K562 (cell line): ENCODE results near the gene SCRN1. TPM values are rescaled to one million over a fixed set of nuclear protein-coding genes. Genes with fewer than 3 reads are reported as not detected.
A peak's percentile ranks its signal among the peaks of the same experiment; 100 is the strongest.

Experiments used
- ATAC-seq: fragments of 200-7000 bp; cut with Tn5 transposase; 3 replicates; pipeline ENCODE4 v1.9.1; 2020; ENCODE audit warnings: moderate library complexity
- BruUV-seq: library from RNA; stranded (reverse); fragments of 400-500 nt; replicated peaks from 2 replicates; lab custom pipeline; 2021; lab: Mats Ljungman, UMichigan
- CTCF ChIA-PET: fragments of 300-600 bp; formaldehyde crosslinking; extraction: SDS; loops from one replicate; lab custom pipeline; 2021; ENCODE audit warnings: low intra/inter-chr PET ratio; lab: Yijun Ruan, JAX
- POLR2A ChIA-PET: fragments of 300-600, 350-650 bp; sonication (Branson Sonifier 250); formaldehyde crosslinking; extraction: SDS; loops from one replicate; lab custom pipeline; 2021; ENCODE audit warnings: antibody characterized with exemption, inconsistent platforms; lab: Yijun Ruan, JAX
- DNase-seq, 4 experiments: peaks; one replicate each; pipeline versions ENCODE4 v3.0.0 to v3.0.0-alpha.2; 2011 to 2018; ENCODE audit warnings: low spot score in 3 of 4, mixed read lengths in 3 of 4; ENCODE audit errors: extremely low read depth in 1 of 4
- FAIRE-seq: peaks from 2 replicates; lab custom pipeline; 2011; peaks lifted over from hg19 to GRCh38; lab: Jason Lieb, UNC
- H2AFZ ChIP-seq: 2 replicates; pipeline ENCODE4 v1.6.0; 2011; ENCODE audit warnings: low read depth, low read length, control low read depth, inconsistent platforms
- H3K27ac ChIP-seq: fragments of 200-600 bp; 3 replicates; pipeline ENCODE4 v1.8.0; 2011; ENCODE audit warnings: low read depth, mild to moderate bottlenecking, control low read depth, inconsistent platforms, low read length, moderate library complexity, mixed read lengths; ENCODE audit errors: extremely low read depth
- H3K27me3 ChIP-seq, 2 experiments: fragments of 300-600 bp in 1 of 2; 2 replicates in 1 of 2; 3 replicates in 1 of 2; pipeline versions ENCODE4 v1.6.0 to v1.8.0; 2011; ENCODE audit warnings: inconsistent platforms in 2 of 2, low read length in 2 of 2, mild to moderate bottlenecking in 1 of 2, mixed read lengths in 1 of 2, moderate library complexity in 1 of 2; ENCODE audit not compliant: control insufficient read depth in 2 of 2, insufficient read depth in 2 of 2
- H3K36me3 ChIP-seq: fragments of 300-600 bp; 3 replicates; pipeline ENCODE4 v1.8.0; 2011; ENCODE audit warnings: mild to moderate bottlenecking, low read length, inconsistent platforms; ENCODE audit not compliant: control insufficient read depth, insufficient read depth
- H3K4me1 ChIP-seq, 2 experiments: fragments of 200-600 bp in 1 of 2; replicated peaks in 1 of 2; 2 replicates in 1 of 2; 3 replicates in 1 of 2; pipeline versions ENCODE4 v1.5.1 to v1.8.0; 2011; ENCODE audit warnings: inconsistent platforms in 2 of 2, low read length in 2 of 2, mild to moderate bottlenecking in 1 of 2, mixed read lengths in 1 of 2, moderate library complexity in 1 of 2; ENCODE audit not compliant: control insufficient read depth in 2 of 2, insufficient read depth in 2 of 2
- H3K4me2 ChIP-seq: 2 replicates; pipeline ENCODE4 v1.6.1; 2011; ENCODE audit warnings: low read length, control low read depth, inconsistent platforms, mixed read lengths; ENCODE audit not compliant: insufficient read depth
- H3K4me3 ChIP-seq: fragments of 200-600 bp; sonication (generic), shearing (Covaris generic); 2 replicates; pipeline ENCODE4 v1.5.1; 2016; ENCODE audit warnings: control low read depth, inconsistent platforms
- H3K79me2 ChIP-seq: fragments of 200-600 bp; 3 replicates; pipeline ENCODE4 v1.8.0; 2011; ENCODE audit warnings: low read length, inconsistent platforms; ENCODE audit not compliant: control insufficient read depth, insufficient read depth
- H3K9ac ChIP-seq, 2 experiments: 2 replicates each; pipeline versions ENCODE4 v1.6.0 to v1.6.1; 2011; ENCODE audit warnings: low read depth in 2 of 2, low read length in 2 of 2, control low read depth in 1 of 2, inconsistent platforms in 1 of 2, mild to moderate bottlenecking in 1 of 2, mixed read lengths in 1 of 2; ENCODE audit not compliant: insufficient read depth in 1 of 2
- H3K9me1 ChIP-seq: one replicate; pipeline ENCODE4 v1.6.0; 2011; ENCODE audit warnings: inconsistent platforms, mild to moderate bottlenecking, low read length, moderate library complexity; ENCODE audit not compliant: control insufficient read depth, insufficient read depth
- H3K9me3 ChIP-seq: replicated peaks from 2 replicates; pipeline ENCODE4 v1.5.1; 2011; ENCODE audit warnings: low read depth, low read length, inconsistent platforms; ENCODE audit not compliant: control insufficient read depth, insufficient read depth
- H4K20me1 ChIP-seq: replicated peaks from 2 replicates; pipeline ENCODE4 v1.6.1; 2011; ENCODE audit warnings: low read length, inconsistent platforms, mixed read lengths; ENCODE audit not compliant: control insufficient read depth, insufficient read depth
- CBFB ChIP-seq: sonication (generic); formaldehyde crosslinking; IDR thresholded peaks from 2 replicates; pipeline ENCODE4 v1.4.0; 2020; ENCODE audit warnings: mild to moderate bottlenecking, missing genetic modification reagents
- MIER1 ChIP-seq: fragments of 450-650 bp; IDR thresholded peaks from 2 replicates; pipeline ENCODE4 v1.6.1; 2016; ENCODE audit warnings: antibody characterized with exemption, mild to moderate bottlenecking, low read depth
- NFIC ChIP-seq: fragments of 450-650 bp; IDR thresholded peaks from 2 replicates; pipeline ENCODE4 v1.6.1; 2017; ENCODE audit warnings: mild to moderate bottlenecking, inconsistent platforms
- RAD21 ChIP-seq, 2 experiments: fragments of 250-450 bp in 1 of 2; fragments of 450-650 bp in 1 of 2; sonication (Bioruptor Pico) in 1 of 2; formaldehyde crosslinking in 1 of 2; IDR thresholded peaks in 1 of 2; conservative IDR thresholded peaks in 1 of 2; 2 replicates each; pipeline versions ENCODE4 v1.4.0 to v1.8.0; 2020 to 2022; ENCODE audit warnings: mild to moderate bottlenecking in 2 of 2, moderate library complexity in 1 of 2
- REST ChIP-seq, 2 experiments: fragments of 450-650 bp; formaldehyde crosslinking in 1 of 2; IDR thresholded peaks; 2 replicates each; pipeline versions ENCODE4 v1.4.0 to v1.6.1; 2014 to 2020; ENCODE audit warnings: mild to moderate bottlenecking in 2 of 2, borderline replicate concordance in 1 of 2, low read depth in 1 of 2
- SIRT6 ChIP-seq: IDR thresholded peaks from one replicate; pipeline ENCODE4 v1.6.1; 2012; ENCODE audit warnings: low read depth, mild to moderate bottlenecking, control low read depth, inconsistent platforms, low read length, moderate library complexity
- SMC3 ChIP-seq: conservative IDR thresholded peaks from 2 replicates; pipeline ENCODE4 v1.6.1; 2011; ENCODE audit warnings: low read depth, low read length, improper control_type of control experiment; ENCODE audit not compliant: insufficient read depth
- TBL1XR1 ChIP-seq, 2 experiments: IDR thresholded peaks; 2 replicates each; pipeline ENCODE4 v1.6.1; 2012; ENCODE audit warnings: improper control_type of control experiment in 2 of 2, low read length in 2 of 2, mild to moderate bottlenecking in 1 of 2
- WGBS: fragments of 100-300 bp; shearing (Covaris generic); methylation state at CpG from one replicate; pipeline ENCODE4 v1.1.6; 2016; ENCODE audit warnings: low coverage, mixed read lengths; ENCODE audit not compliant: insufficient coverage; ENCODE audit errors: missing lambda C conversion rate; 5-methylcytosine and 5-hydroxymethylcytosine counted together
- in situ Hi-C: fragments of 300-500 bp; cut with MboI; formaldehyde crosslinking; loops from 4 replicates; pipeline ENCODE4 v1.15.0; 2018; ENCODE audit warnings: inconsistent platforms, mixed read lengths
- intact Hi-C: fragments of 100-400 bp; cut with micrococcal nuclease; formaldehyde crosslinking; loops from 2 replicates; pipeline ENCODE4 v1.14.2; 2022
- polyA plus RNA-seq, 8 experiments: library from polyadenylated mRNA; depleted of rRNA in 4 of 8; stranded (reverse) in 5 of 8; unstranded in 3 of 8; fragments of >200 nt; fragmentation: Nextera tagmentation in 2 of 8; fragmentation: Illumina TruSeq in 1 of 8; extraction: Ambion mirVana in 2 of 8; extraction: Trizol in 1 of 8; gene quantifications; 2 replicates each; pipeline versions ENCODE4 v1.2.1 to v1.2.3, GENCODE V29; 2011 to 2014; ENCODE audit warnings: inconsistent platforms in 1 of 8, missing spikeins in 1 of 8
- total RNA-seq, 7 experiments: library from RNA; depleted of rRNA in 6 of 7; stranded (reverse); fragments of >200 nt in 6 of 7; fragmentation: Illumina TruSeq in 2 of 7; extraction: Trizol in 2 of 7; gene quantifications; 2 replicates each; pipeline versions ENCODE4 v1.2.1 to v1.2.3, GENCODE V29; 2011 to 2021; ENCODE audit warnings: low replicate concordance in 1 of 7
- TF ChIP-seq, protein P1 (sequence below), 3 experiments: IDR thresholded peaks in 2 of 3; conservative IDR thresholded peaks in 1 of 3; 2 replicates each; pipeline ENCODE4 v1.5.1; 2011 to 2012; ENCODE audit warnings: low read length in 3 of 3, mild to moderate bottlenecking in 3 of 3, control low read depth in 2 of 3, improper control_type of control experiment in 1 of 3, inconsistent platforms in 1 of 3, low read depth in 1 of 3, mixed read lengths in 1 of 3, moderate library complexity in 1 of 3; ENCODE audit not compliant: insufficient read depth in 2 of 3

The SCRN1 gene
- total and polyA plus RNA-seq, 9 of the 15 experiments (the other 6 are each of a cell fraction or from before 2014, with no cell fraction given): 0.13 to 1.4 (median 0.20) TPM

- H3K27me3 ChIP-seq: peaks cover 2 to 23% of the 10 kb centered on the region in 2 experiments; a peak in 4 of 5 replicates
- H4K20me1 ChIP-seq: no peaks in the 10 kb centered on the region
- peak; percentile 77 for ATAC-seq
- no peak overlapping the region for H3K4me3 ChIP-seq
- H3K36me3 ChIP-seq: no peaks in the 10 kb centered on the region
- no TSS peak for BruUV-seq
- no peaks in the 10 kb centered on the region for H3K9me1 ChIP-seq
- no peak overlapping the region for H3K9ac ChIP-seq
- ChIA-PET POLR2A (interaction anchor here (1.1 kb wide), 1 partner anchor 10 kb away, joined by 4 read pairs; no protein-coding TSS in a partner anchor), CTCF (no interaction called here)
- no peak overlapping the region for H2AFZ ChIP-seq
- DNase-seq: peak in 2 of 4 experiments; percentile 19 to 22
- H3K4me1 ChIP-seq: peaks cover 0 to 7% of the 10 kb centered on the region in 2 experiments; a peak in 1 of 5 replicates
- no peak overlapping the region for H3K4me2 ChIP-seq
- H3K79me2 ChIP-seq: no peaks in the 10 kb centered on the region
- FAIRE-seq: peak; percentile 69
- in situ Hi-C loops (no loop called here), intact Hi-C loops (loop anchor here (5.0 kb wide), 1 partner anchor 116 kb away; no protein-coding TSS in a partner anchor)
- WGBS: 8% methylated on average over 5 of the region's 5 CpGs
- H3K27ac ChIP-seq: no peak overlapping the region
- 0 out of 2 replicates have a peak, but pooled peaks cover 1% of the 10 kb centered on the region for H3K9me3 ChIP-seq
- TF ChIP-seq REST (IDR thresholded peaks at IDR 0.05; ENCODE audit: borderline replicate concordance): 0 out of 2 replicates have a peak, but pooled peaks have one; percentile 9
- no peak for TF ChIP-seq REST (CRISPR knock-in tag; IDR thresholded peaks at IDR 0.05; ENCODE audit: low read depth)
- TF ChIP-seq SIRT6: no peak
- TF ChIP-seq, protein P1, sequence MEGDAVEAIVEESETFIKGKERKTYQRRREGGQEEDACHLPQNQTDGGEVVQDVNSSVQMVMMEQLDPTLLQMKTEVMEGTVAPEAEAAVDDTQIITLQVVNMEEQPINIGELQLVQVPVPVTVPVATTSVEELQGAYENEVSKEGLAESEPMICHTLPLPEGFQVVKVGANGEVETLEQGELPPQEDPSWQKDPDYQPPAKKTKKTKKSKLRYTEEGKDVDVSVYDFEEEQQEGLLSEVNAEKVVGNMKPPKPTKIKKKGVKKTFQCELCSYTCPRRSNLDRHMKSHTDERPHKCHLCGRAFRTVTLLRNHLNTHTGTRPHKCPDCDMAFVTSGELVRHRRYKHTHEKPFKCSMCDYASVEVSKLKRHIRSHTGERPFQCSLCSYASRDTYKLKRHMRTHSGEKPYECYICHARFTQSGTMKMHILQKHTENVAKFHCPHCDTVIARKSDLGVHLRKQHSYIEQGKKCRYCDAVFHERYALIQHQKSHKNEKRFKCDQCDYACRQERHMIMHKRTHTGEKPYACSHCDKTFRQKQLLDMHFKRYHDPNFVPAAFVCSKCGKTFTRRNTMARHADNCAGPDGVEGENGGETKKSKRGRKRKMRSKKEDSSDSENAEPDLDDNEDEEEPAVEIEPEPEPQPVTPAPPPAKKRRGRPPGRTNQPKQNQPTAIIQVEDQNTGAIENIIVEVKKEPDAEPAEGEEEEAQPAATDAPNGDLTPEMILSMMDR (IDR thresholded peaks at IDR 0.05 in 2 of 3, conservative IDR thresholded peaks at IDR 0.05 in 1 of 3; ENCODE audit: insufficient read depth in 2 of 3, low read depth in 1 of 3, low read length in 3 of 3): peak; percentile 44 to 47 (median 47); a peak in 5 of 6 replicates
- 0 out of 2 replicates have a peak, but pooled peaks have one; percentile 24 for TF ChIP-seq CBFB (CRISPR knock-in tag)
- peak in 1 of 2 experiments; percentile 52; a peak in 2 of 4 replicates for TF ChIP-seq RAD21 (CRISPR knock-in tag; conservative IDR thresholded peaks at IDR 0.05 in 1 of 2, IDR thresholded peaks at IDR 0.05 in 1 of 2)
- peak; percentile 19; the same call in 1 of the 2 replicates for TF ChIP-seq SMC3
- no peak for TF ChIP-seq MIER1
- TF ChIP-seq NFIC: peak; percentile 88
- TF ChIP-seq TBL1XR1 (IDR thresholded peaks at IDR 0.05; ENCODE audit: low read length in 2 of 2): no peak
These were observed 43.0 kb downstream of the SCRN1 start for GRCh38 chr7:29946428-29947186.
